AG10803 (cell line): ENCODE data around the gene ANKRD13A.

Experiments used
- DNase-seq: peaks from one replicate; pipeline ENCODE4 v3.0.0; 2010; ENCODE audit warnings: low read depth
- H3K4me3 ChIP-seq: 2 replicates; pipeline ENCODE4 v1.5.1; 2011; ENCODE audit warnings: mild to moderate bottlenecking, low read length, control low read depth
- CTCF ChIP-seq: conservative IDR thresholded peaks from 2 replicates; pipeline ENCODE4 v1.5.1; 2011; ENCODE audit warnings: mild to moderate bottlenecking, low read length, control low read depth, inconsistent platforms

The ANKRD13A gene

DNA sequence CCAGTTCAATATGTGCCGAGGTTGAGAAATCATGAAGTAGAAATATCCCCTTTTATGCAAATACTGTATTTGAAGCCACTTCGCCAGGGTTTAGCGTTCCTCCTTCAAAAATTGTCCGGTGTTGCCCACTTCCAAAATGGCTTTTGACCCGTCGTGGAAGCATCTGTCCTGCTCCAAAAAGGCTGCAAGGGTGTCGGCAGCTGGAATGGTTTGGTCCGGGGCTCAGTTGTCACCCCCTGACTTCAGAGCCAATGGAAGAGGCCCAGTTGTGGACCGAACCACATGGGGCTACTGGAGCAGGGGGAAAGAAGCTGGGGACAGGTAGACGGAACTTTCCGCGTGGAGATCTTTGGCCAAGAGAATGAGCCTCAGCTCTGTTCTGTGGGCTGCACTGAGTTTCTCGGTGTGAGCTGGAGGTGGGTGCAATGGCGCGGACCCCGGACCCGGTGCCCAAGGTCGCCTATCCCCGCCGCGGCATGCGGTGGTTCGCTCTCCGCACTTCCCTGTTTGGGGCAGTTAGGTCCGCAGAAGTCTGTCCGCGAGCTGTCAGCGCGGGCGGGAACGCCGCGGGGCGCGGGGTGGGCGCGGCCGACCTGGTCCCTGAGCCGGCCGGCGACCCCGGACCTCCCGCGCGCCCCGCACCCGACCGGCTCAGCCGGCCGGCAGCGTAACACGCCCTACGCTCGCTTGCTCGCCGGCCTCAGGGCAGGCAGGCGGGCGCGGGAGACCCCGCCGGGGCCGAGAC, at the start of gene ANKRD13A:
ANKRD13A (plus strand) TSS at position 527 of the 745 bp plus-strand sequence. CDS start 259 bp downstream, outside the sequence.
- DNase-seq, result peak; percentile 96
- no peak for TF ChIP-seq CTCF

DNA sequence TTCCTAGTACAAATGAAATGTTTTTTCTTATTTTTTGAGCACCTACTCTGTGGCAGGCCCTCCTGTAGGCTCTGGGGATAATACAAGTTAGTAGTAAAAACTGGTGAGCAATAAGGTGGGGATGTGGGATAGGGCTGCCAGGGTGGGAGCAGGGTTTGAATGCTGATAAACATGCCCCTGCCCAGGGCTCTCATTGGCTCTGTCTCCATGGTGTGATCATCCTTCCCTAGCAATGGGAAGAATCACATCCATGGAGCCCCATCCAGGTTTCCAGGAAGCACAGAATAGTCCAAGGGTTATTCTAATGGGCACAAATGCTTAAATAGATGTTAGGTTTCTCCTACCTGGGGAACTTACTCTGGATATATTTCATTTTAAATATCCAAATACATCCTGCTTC, 48.6 kb upstream of the ANKRD13A start:
- DNase-seq, result no peak
- no peak overlapping the region for H3K4me3 ChIP-seq
- TF ChIP-seq CTCF, result no peak

More for the DNA sequence above, at the start of gene ANKRD13A:
- peak within 1 kb of the TSS; percentile 94 for H3K4me3 ChIP-seq

DNA sequence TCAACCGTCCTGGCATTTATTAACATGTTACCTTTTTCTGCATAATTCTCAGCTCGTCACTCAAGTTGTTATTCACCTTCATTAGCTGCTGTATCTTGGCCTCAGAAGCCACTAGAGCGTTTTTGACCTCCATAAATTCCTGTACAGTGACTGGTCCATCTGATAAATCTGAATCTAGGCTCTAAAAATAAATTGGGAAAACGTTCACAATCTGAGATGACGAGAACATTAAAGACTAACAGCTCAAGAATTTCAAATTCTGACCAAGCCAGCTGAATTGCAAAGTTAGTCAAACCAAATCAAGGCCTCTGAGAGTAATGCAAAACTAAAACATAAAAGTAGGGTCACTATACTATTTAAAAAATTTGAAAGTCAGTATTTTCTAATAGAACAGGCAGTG, 48.1 kb upstream of the ANKRD13A start:
- H3K4me3 ChIP-seq, result no peak overlapping the region
- DNase-seq, result peak; percentile 88
- TF ChIP-seq CTCF, result no peak

DNA sequence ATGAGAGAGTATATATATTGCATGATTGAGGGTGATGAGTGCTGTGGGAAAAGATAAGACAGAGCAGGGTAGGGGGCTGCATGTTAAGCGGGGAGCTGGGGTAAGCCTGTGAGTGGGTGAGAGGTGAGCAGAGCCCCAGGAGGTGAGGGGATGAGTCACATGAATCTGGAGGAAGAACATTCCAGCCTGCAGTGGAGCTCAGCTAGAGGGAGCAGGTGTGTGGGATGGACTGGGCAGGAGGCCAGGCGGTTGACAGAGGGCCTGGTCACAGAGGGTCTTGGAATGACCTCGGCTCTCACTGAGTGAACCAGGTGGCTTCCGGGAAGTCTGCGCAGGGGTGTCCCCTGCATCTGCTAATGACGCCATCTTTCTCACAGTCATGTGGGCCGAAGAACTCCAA, 47.5 kb upstream of the ANKRD13A start:
- no peak overlapping the region; the same call in 1 of the 2 replicates for H3K4me3 ChIP-seq
- no peak for TF ChIP-seq CTCF
- peak; percentile 45 for DNase-seq

- DNase-seq, result no peak
- no peak overlapping the region for H3K4me3 ChIP-seq
- TF ChIP-seq CTCF, result no peak
Observed at GRCh38 chr12:109952160-109952858, 46.9 kb upstream of the ANKRD13A start.

GRCh38 chr12:109952873-109953272, 46.4 kb upstream of the ANKRD13A start:
- no peak overlapping the region for H3K4me3 ChIP-seq
- no peak for TF ChIP-seq CTCF
- no peak for DNase-seq

DNA sequence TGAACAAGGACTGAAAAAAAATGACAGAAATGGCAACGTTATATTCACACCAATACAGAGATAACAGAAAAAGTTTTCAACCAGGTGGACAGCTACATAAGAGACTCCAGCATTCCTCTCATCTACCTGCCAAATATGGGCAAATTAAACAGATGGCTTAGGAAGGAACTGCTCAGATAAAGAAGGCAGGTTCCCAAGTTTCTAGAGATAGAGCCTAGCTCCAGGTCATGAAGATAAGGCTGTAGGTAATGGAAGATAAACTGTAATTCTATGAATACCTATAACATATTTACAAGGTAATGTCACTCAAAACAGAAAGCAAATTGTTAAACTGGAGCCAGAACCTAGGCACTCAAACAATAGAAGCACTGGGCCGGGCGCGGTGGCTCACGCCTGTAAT, 45.6 kb upstream of the ANKRD13A start:
- TF ChIP-seq CTCF, result no peak
- H3K4me3 ChIP-seq, result no peak overlapping the region
- DNase-seq, result no peak
